Measurements from ENCODE around the gene NEDD4.
A peak's percentile ranks its signal among the peaks of the same experiment; 100 is the strongest.
"Not testable (repeated sequence)": the region's sequence is repeated elsewhere in the genome, so short reads cannot be mapped to it uniquely, and the experiment has no call there.

Gene NEDD4

GRCh38 chr15:55879181-55879580, 114.2 kb downstream of the NEDD4 start:
- DNase-seq: no peak

GRCh38 chr15:55873024-55873720, 120.2 kb downstream of the NEDD4 start:
- no peak for DNase-seq

GRCh38 chr15:55872471-55872870, 120.9 kb downstream of the NEDD4 start:
- no peak for DNase-seq

- no peak for DNase-seq
Observed at GRCh38 chr15:55869660-55870059, 123.8 kb downstream of the NEDD4 start.

- no peak for DNase-seq
Observed at GRCh38 chr15:55868707-55869106, 124.7 kb downstream of the NEDD4 start.

- not testable (repeated sequence) for DNase-seq
Observed at GRCh38 chr15:55868291-55868690, 125.1 kb downstream of the NEDD4 start.

GRCh38 chr15:55863911-55864310, 129.5 kb downstream of the NEDD4 start:
- DNase-seq: no peak

GRCh38 chr15:55861115-55861514, 132.3 kb downstream of the NEDD4 start:
- no peak for DNase-seq

GRCh38 chr15:55860468-55860867, 132.9 kb downstream of the NEDD4 start:
- no peak for DNase-seq

- DNase-seq: no peak
Observed at GRCh38 chr15:55859681-55860080, 133.7 kb downstream of the NEDD4 start.

- DNase-seq: no peak
Observed at GRCh38 chr15:55858661-55859060, 134.8 kb downstream of the NEDD4 start.

- DNase-seq: no peak
Observed at GRCh38 chr15:55856506-55857164, 136.8 kb downstream of the NEDD4 start.

GRCh38 chr15:55853134-55853533, 140.3 kb downstream of the NEDD4 start:
- DNase-seq: no peak

- peak; percentile 69 for DNase-seq
Observed at GRCh38 chr15:55846116-55846707, 147.2 kb downstream of the NEDD4 start.

GRCh38 chr15:55842897-55843296, 150.5 kb downstream of the NEDD4 start:
- not testable (repeated sequence) for DNase-seq

- DNase-seq: no peak
Observed at GRCh38 chr15:55835866-55836265, 157.5 kb downstream of the NEDD4 start.

- no peak for DNase-seq
Observed at GRCh38 chr15:55834331-55834730, 159.1 kb downstream of the NEDD4 start.

GRCh38 chr15:55829826-55830225, 163.6 kb downstream of the NEDD4 start:
- DNase-seq: no peak

GRCh38 chr15:55827955-55828354, 165.5 kb downstream of the NEDD4 start:
- DNase-seq: no peak

- DNase-seq: no peak
Observed at GRCh38 chr15:55827204-55827603, 166.2 kb downstream of the NEDD4 start.

- no peak for DNase-seq
Observed at GRCh38 chr15:55824857-55825613, 168.4 kb downstream of the NEDD4 start.

- no peak for DNase-seq
Observed at GRCh38 chr15:55823699-55824340, 169.6 kb downstream of the NEDD4 start.

GRCh38 chr15:55823191-55823670, 170.2 kb downstream of the NEDD4 start:
- DNase-seq: no peak
